PC-3 (cell line): ENCODE measurements around the gene GKN1.

Source experiments
- EZH2 ChIP-seq: fragments of 300-600 bp; sonication (generic); IDR thresholded peaks from one replicate; pipeline ENCODE4 v1.6.1; 2017; ENCODE audit warnings: antibody characterized with exemption, mild to moderate bottlenecking, low read length; ENCODE audit not compliant: unreplicated experiment
- TF ChIP-seq, protein P1 (sequence below): fragments of 300-600 bp; sonication (generic); conservative IDR thresholded peaks from 2 replicates; pipeline ENCODE4 v1.5.1; 2017; ENCODE audit warnings: antibody characterized with exemption, low read depth, mild to moderate bottlenecking, low read length

DNA sequence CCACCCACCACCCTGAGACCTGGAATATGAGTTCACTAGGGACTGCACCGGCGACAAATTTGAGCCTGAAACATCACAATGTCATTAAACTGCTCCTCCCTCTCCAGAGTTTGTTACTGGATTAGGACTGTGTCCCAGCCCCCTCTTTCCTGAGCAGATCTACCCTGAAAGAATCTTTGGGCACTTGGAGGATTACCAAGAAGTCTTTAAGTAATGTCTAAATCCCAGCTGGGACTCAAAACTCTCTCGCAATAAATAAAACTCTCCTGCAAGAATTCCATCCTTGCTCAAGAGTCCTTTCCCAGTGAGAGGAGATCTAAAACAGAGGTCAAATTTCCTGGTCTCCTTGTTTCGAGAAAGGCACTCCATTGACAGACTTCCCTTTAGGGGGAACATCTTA lies 42.6 kb upstream of the GKN1 start:
- TF ChIP-seq EZH2 = no peak
- TF ChIP-seq, protein P1, sequence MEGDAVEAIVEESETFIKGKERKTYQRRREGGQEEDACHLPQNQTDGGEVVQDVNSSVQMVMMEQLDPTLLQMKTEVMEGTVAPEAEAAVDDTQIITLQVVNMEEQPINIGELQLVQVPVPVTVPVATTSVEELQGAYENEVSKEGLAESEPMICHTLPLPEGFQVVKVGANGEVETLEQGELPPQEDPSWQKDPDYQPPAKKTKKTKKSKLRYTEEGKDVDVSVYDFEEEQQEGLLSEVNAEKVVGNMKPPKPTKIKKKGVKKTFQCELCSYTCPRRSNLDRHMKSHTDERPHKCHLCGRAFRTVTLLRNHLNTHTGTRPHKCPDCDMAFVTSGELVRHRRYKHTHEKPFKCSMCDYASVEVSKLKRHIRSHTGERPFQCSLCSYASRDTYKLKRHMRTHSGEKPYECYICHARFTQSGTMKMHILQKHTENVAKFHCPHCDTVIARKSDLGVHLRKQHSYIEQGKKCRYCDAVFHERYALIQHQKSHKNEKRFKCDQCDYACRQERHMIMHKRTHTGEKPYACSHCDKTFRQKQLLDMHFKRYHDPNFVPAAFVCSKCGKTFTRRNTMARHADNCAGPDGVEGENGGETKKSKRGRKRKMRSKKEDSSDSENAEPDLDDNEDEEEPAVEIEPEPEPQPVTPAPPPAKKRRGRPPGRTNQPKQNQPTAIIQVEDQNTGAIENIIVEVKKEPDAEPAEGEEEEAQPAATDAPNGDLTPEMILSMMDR = no peak
